Cerebellar cortex (tissue), 1 donor: ENCODE measurements around the gene PCP2.
A peak's percentile ranks its signal among the peaks of the same experiment; 100 is the strongest.

Experiments used
- DNase-seq: peaks from one replicate; pipeline ENCODE4 v3.0.0-alpha.2; 2015; ENCODE audit warnings: low spot score

The PCP2 gene

GRCh38 chr19:7596211-7596937 is 37.1 kb downstream of the PCP2 start:
- DNase-seq = no peak

GRCh38 chr19:7595466-7596133 is 37.9 kb downstream of the PCP2 start, which contains the start of gene CAMSAP3:
Gene CAMSAP3 (plus strand): TSS chr19:7595863. CDS start chr19:7596003, 140 bp downstream.
- peak; percentile 48 for DNase-seq

GRCh38 chr19:7590256-7590655 is 43.3 kb downstream of the PCP2 start:
- no peak for DNase-seq

GRCh38 chr19:7589822-7590221 is 43.7 kb downstream of the PCP2 start:
- no peak for DNase-seq

GRCh38 chr19:7582446-7582845 is 51.1 kb downstream of the PCP2 start:
- no peak for DNase-seq
